Hippocampal formation (tissue), 2 donors: Measurements from ENCODE around the gene FOXO3.
A peak's percentile ranks its signal among the peaks of the same experiment; 100 is the strongest.
"Not testable (repeated sequence)": the region's sequence is repeated elsewhere in the genome, so short reads cannot be mapped to it uniquely, and the experiment has no call there.

Experiments
- DNase-seq, 2 donors: peaks; one replicate each; lab custom pipeline; 2025; lab: John Stamatoyannopoulos, UW

FOXO3 gene

GRCh38 chr6:108555399-108556052 is 5.2 kb upstream of the FOXO3 start:
- no peak for DNase-seq

- no peak for DNase-seq
These were observed 4.5 kb upstream of the FOXO3 start for GRCh38 chr6:108556250-108556649.

- DNase-seq, result no peak
These were observed 3.7 kb upstream of the FOXO3 start for GRCh38 chr6:108556866-108557493.

GRCh38 chr6:108557494-108558371 is 3.0 kb upstream of the FOXO3 start:
- peak; percentile 82 to 89 for DNase-seq

GRCh38 chr6:108558372-108559096 is 2.2 kb upstream of the FOXO3 start:
- peak; percentile 97 to 99 for DNase-seq

GRCh38 chr6:108559097-108559883 is 1.4 kb upstream of the FOXO3 start:
- peak; percentile 93 to 99 for DNase-seq

GRCh38 chr6:108559884-108560462 is 744 bp upstream of the FOXO3 start:
- DNase-seq, result no peak

GRCh38 chr6:108561309-108561647 is 561 bp downstream of the FOXO3 start:
- DNase-seq, result not testable (repeated sequence)

- DNase-seq, result no peak
These were observed 1.2 kb downstream of the FOXO3 start for GRCh38 chr6:108561742-108562502.

GRCh38 chr6:108562503-108562993 is 1.8 kb downstream of the FOXO3 start:
- DNase-seq, result peak; percentile 16 to 29

GRCh38 chr6:108563292-108563691 is 2.6 kb downstream of the FOXO3 start:
- DNase-seq, result no peak

GRCh38 chr6:108564178-108564577 is 3.5 kb downstream of the FOXO3 start:
- DNase-seq, result no peak

GRCh38 chr6:108565091-108565766 is 4.5 kb downstream of the FOXO3 start:
- DNase-seq, result no peak

- peak in 1 of 2 donors; percentile 74 for DNase-seq
These were observed 5.2 kb downstream of the FOXO3 start for GRCh38 chr6:108565893-108566292.

- no peak for DNase-seq
These were observed 5.7 kb downstream of the FOXO3 start for GRCh38 chr6:108566406-108566805.

- DNase-seq, result no peak
These were observed 7.4 kb downstream of the FOXO3 start for GRCh38 chr6:108568101-108568500.

- no peak for DNase-seq
These were observed 8.0 kb downstream of the FOXO3 start for GRCh38 chr6:108568551-108569305.

GRCh38 chr6:108570517-108570916 is 9.8 kb downstream of the FOXO3 start:
- no peak for DNase-seq
